ENCODE data around the gene ENPP3.

The ENPP3 gene

GRCh38 chr6:131631625-131632289 lies 5.3 kb upstream of the ENPP3 start:
- no peak for TF ChIP-seq CTCF (IDR thresholded peaks at IDR 0.05; ENCODE audit: low read depth, low read length)
- no peak for DNase-seq (ENCODE audit: extremely low read depth, low read depth)

- no peak for DNase-seq (ENCODE audit: extremely low read depth, low read depth)
- TF ChIP-seq CTCF (IDR thresholded peaks at IDR 0.05; ENCODE audit: low read depth, low read length) = no peak
These were observed 1.4 kb upstream of the ENPP3 start for GRCh38 chr6:131635384-131636340.

GRCh38 chr6:131638013-131638412 lies 911 bp downstream of the ENPP3 start:
- no peak for DNase-seq (ENCODE audit: extremely low read depth, low read depth)
- TF ChIP-seq CTCF (IDR thresholded peaks at IDR 0.05; ENCODE audit: low read depth, low read length) = no peak

- no peak for DNase-seq (ENCODE audit: extremely low read depth, low read depth)
- no peak for TF ChIP-seq CTCF (IDR thresholded peaks at IDR 0.05; ENCODE audit: low read depth, low read length)
These were observed 3.0 kb downstream of the ENPP3 start for GRCh38 chr6:131640100-131640499.

- TF ChIP-seq CTCF (IDR thresholded peaks at IDR 0.05; ENCODE audit: low read depth, low read length) = no peak
- DNase-seq (ENCODE audit: extremely low read depth, low read depth) = no peak
These were observed 3.5 kb downstream of the ENPP3 start for GRCh38 chr6:131640576-131640975.

- TF ChIP-seq CTCF (IDR thresholded peaks at IDR 0.05; ENCODE audit: low read depth, low read length) = no peak
- no peak for DNase-seq (ENCODE audit: extremely low read depth, low read depth)
These were observed 4.5 kb downstream of the ENPP3 start for GRCh38 chr6:131641554-131641953.

- no peak for DNase-seq (ENCODE audit: extremely low read depth, low read depth)
- no peak for TF ChIP-seq CTCF (IDR thresholded peaks at IDR 0.05; ENCODE audit: low read depth, low read length)
These were observed 5.5 kb downstream of the ENPP3 start for GRCh38 chr6:131642565-131642964.
